WTC11 (cell line): ENCODE measurements around the gene SYTL5. TPM values are rescaled to one million over a fixed set of nuclear protein-coding genes. Genes with fewer than 3 reads are reported as not detected.

Experiments used
- ATAC-seq: fragments of 200-7000 bp; cut with Tn5 transposase; 2 replicates; pipeline ENCODE4 v1.10.0; 2021; ENCODE audit warnings: mild to moderate bottlenecking, moderate library complexity
- CTCF ChIA-PET: fragments of 300-600 bp; sonication (Branson Sonifier 250); formaldehyde crosslinking; loops from one replicate; lab custom pipeline; 2021; ENCODE audit warnings: antibody characterized with exemption; lab: Charles Lee
- POLR2A ChIA-PET: fragments of 350-600 bp; sonication (Branson Sonifier 250); formaldehyde crosslinking; loops from one replicate; lab custom pipeline; 2021; ENCODE audit warnings: antibody characterized with exemption; lab: Charles Lee
- DNase-seq: peaks from one replicate; pipeline ENCODE4 v3.0.0; 2021; ENCODE audit warnings: low spot score
- H3K27ac Mint-ChIP-seq: 2 replicates; pipeline ENCODE4 v1.8.0; 2021; ENCODE audit warnings: mixed read lengths
- H3K27me3 Mint-ChIP-seq: 2 replicates; pipeline ENCODE4 v1.8.0; 2021; ENCODE audit warnings: low read depth, mild to moderate bottlenecking, moderate library complexity, mixed read lengths
- H3K36me3 Mint-ChIP-seq: 2 replicates; pipeline ENCODE4 v1.8.0; 2021; ENCODE audit warnings: mixed read lengths
- H3K4me1 Mint-ChIP-seq: 2 replicates; pipeline ENCODE4 v1.8.0; 2022; ENCODE audit warnings: mixed read lengths
- H3K4me3 Mint-ChIP-seq: 2 replicates; pipeline ENCODE4 v1.8.0; 2021; ENCODE audit warnings: mild to moderate bottlenecking, moderate library complexity, mixed read lengths
- H3K9me3 Mint-ChIP-seq: 2 replicates; pipeline ENCODE4 v1.8.0; 2021; ENCODE audit warnings: mixed read lengths
- CBFB ChIP-seq: sonication (generic); formaldehyde crosslinking; IDR thresholded peaks from 2 replicates; pipeline ENCODE4 v1.8.1; 2022; ENCODE audit warnings: mild to moderate bottlenecking, low read depth, missing genetic modification reagents
- CREM ChIP-seq: sonication (generic); formaldehyde crosslinking; IDR thresholded peaks from 2 replicates; pipeline ENCODE4 v1.8.1; 2022; ENCODE audit warnings: mild to moderate bottlenecking, missing genetic modification reagents, moderate library complexity
- ELF4 ChIP-seq: sonication (generic); formaldehyde crosslinking; IDR thresholded peaks from 2 replicates; pipeline ENCODE4 v1.8.1; 2022; ENCODE audit warnings: low read depth, mild to moderate bottlenecking, moderate library complexity, missing genetic modification reagents
- FOXJ3 ChIP-seq: sonication (generic); formaldehyde crosslinking; IDR thresholded peaks from 2 replicates; pipeline ENCODE4 v1.9.0; 2021; ENCODE audit warnings: missing genetic modification reagents, mild to moderate bottlenecking, borderline replicate concordance
- NFYB ChIP-seq: sonication (generic); formaldehyde crosslinking; conservative IDR thresholded peaks from 2 replicates; pipeline ENCODE4 v1.8.0; 2022; ENCODE audit warnings: low read depth, missing genetic modification reagents
- NR2C2 ChIP-seq: sonication (generic); formaldehyde crosslinking; IDR thresholded peaks from 2 replicates; pipeline ENCODE4 v1.8.0; 2022; ENCODE audit warnings: mild to moderate bottlenecking, missing genetic modification reagents
- SMAD3 ChIP-seq: sonication (generic); formaldehyde crosslinking; IDR thresholded peaks from 2 replicates; pipeline ENCODE4 v1.8.0; 2022; ENCODE audit warnings: missing genetic modification reagents, mild to moderate bottlenecking, borderline replicate concordance
- SMAD4 ChIP-seq: sonication (generic); formaldehyde crosslinking; IDR thresholded peaks from 2 replicates; pipeline ENCODE4 v1.8.0; 2022; ENCODE audit warnings: mild to moderate bottlenecking, missing genetic modification reagents
- TEAD1 ChIP-seq: sonication (generic); formaldehyde crosslinking; IDR thresholded peaks from 2 replicates; pipeline ENCODE4 v1.8.0; 2022; ENCODE audit warnings: mild to moderate bottlenecking, missing genetic modification reagents
- ZBTB21 ChIP-seq: sonication (generic); formaldehyde crosslinking; IDR thresholded peaks from 2 replicates; pipeline ENCODE4 v1.8.1; 2023; ENCODE audit warnings: mild to moderate bottlenecking, missing genetic modification reagents, borderline replicate concordance
- ZNF232 ChIP-seq: sonication (generic); formaldehyde crosslinking; IDR thresholded peaks from 2 replicates; pipeline ENCODE4 v1.8.0; 2022; ENCODE audit warnings: mild to moderate bottlenecking, missing genetic modification reagents
- ZNF416 ChIP-seq: fragments of 250-450 bp; sonication (Bioruptor Pico); IDR thresholded peaks from 2 replicates; pipeline ENCODE4 v1.9.0; 2021; ENCODE audit warnings: mild to moderate bottlenecking, inconsistent platforms
- total RNA-seq: library from RNA; stranded (reverse); gene quantifications from 3 replicates; pipeline ENCODE4 v1.2.3, GENCODE V29; 2021
- TF ChIP-seq, protein P1 (sequence below): sonication (generic); formaldehyde crosslinking; IDR thresholded peaks from 2 replicates; pipeline ENCODE4 v1.8.0; 2022; ENCODE audit warnings: missing genetic modification reagents
- TF ChIP-seq, protein P2 (sequence below): sonication (generic); formaldehyde crosslinking; IDR thresholded peaks from 2 replicates; pipeline ENCODE4 v1.8.0; 2023; ENCODE audit warnings: mild to moderate bottlenecking, missing genetic modification reagents
- TF ChIP-seq, protein P3 (sequence below): sonication (generic); formaldehyde crosslinking; IDR thresholded peaks from 2 replicates; pipeline ENCODE4 v1.8.0; 2023; ENCODE audit warnings: missing genetic modification reagents
- TF ChIP-seq, protein P4 (sequence below): sonication (generic); formaldehyde crosslinking; IDR thresholded peaks from 2 replicates; pipeline ENCODE4 v1.8.1; 2023; ENCODE audit warnings: mild to moderate bottlenecking, missing genetic modification reagents
- TF ChIP-seq, protein P5 (sequence below): sonication (generic); formaldehyde crosslinking; IDR thresholded peaks from 2 replicates; pipeline ENCODE4 v1.8.1; 2023; ENCODE audit warnings: mild to moderate bottlenecking, missing genetic modification reagents, borderline replicate concordance
- TF ChIP-seq, protein P6 (sequence below): sonication (generic); formaldehyde crosslinking; IDR thresholded peaks from 2 replicates; pipeline ENCODE4 v1.8.1; 2022; ENCODE audit warnings: low read depth, mild to moderate bottlenecking, moderate library complexity, missing genetic modification reagents, borderline replicate concordance

The SYTL5 gene
- total RNA-seq, 1 experiment from 2014 or later, result 0.26 TPM

DNA sequence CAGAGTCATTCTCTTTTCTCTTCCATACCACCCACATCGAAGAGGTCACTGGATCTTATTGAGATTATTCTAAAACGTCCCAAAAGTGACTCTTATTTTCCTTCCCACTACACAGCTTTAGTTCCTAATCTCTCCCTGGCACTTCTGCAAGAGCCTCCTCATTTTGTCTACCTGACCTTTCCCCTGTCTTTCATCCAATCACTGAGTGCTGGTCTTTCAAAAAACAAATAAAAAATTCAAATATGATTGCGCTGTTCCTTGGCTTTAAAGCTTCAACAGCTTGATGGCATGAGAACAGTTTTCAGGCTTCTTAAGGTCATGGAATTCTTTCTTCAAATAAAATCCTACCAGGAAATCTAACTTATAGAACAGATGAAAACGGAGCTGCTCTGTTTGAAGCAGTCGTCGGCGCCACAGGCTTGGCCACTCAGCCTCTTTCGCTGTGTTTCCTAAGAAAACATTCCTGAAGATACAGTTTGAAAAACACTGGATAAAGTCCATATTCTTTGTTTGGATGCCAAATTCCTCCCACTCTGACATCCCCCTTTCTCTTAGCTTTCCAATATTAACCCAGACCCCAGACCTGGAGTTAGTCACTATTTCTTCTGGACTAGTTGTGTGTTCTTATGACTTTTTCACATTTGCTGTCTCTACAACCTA, 12.5 kb downstream of the SYTL5 start (continued):
- TF ChIP-seq, protein P1, sequence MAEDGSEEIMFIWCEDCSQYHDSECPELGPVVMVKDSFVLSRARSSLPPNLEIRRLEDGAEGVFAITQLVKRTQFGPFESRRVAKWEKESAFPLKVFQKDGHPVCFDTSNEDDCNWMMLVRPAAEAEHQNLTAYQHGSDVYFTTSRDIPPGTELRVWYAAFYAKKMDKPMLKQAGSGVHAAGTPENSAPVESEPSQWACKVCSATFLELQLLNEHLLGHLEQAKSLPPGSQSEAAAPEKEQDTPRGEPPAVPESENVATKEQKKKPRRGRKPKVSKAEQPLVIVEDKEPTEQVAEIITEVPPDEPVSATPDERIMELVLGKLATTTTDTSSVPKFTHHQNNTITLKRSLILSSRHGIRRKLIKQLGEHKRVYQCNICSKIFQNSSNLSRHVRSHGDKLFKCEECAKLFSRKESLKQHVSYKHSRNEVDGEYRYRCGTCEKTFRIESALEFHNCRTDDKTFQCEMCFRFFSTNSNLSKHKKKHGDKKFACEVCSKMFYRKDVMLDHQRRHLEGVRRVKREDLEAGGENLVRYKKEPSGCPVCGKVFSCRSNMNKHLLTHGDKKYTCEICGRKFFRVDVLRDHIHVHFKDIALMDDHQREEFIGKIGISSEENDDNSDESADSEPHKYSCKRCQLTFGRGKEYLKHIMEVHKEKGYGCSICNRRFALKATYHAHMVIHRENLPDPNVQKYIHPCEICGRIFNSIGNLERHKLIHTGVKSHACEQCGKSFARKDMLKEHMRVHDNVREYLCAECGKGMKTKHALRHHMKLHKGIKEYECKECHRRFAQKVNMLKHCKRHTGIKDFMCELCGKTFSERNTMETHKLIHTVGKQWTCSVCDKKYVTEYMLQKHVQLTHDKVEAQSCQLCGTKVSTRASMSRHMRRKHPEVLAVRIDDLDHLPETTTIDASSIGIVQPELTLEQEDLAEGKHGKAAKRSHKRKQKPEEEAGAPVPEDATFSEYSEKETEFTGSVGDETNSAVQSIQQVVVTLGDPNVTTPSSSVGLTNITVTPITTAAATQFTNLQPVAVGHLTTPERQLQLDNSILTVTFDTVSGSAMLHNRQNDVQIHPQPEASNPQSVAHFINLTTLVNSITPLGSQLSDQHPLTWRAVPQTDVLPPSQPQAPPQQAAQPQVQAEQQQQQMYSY (CRISPR knock-in tag), result no peak
- no peak for TF ChIP-seq ZBTB21 (CRISPR knock-in tag)
- TF ChIP-seq NR2C2 (CRISPR knock-in tag), result no peak
- TF ChIP-seq NFYB (CRISPR knock-in tag), result no peak
- TF ChIP-seq, protein P2, sequence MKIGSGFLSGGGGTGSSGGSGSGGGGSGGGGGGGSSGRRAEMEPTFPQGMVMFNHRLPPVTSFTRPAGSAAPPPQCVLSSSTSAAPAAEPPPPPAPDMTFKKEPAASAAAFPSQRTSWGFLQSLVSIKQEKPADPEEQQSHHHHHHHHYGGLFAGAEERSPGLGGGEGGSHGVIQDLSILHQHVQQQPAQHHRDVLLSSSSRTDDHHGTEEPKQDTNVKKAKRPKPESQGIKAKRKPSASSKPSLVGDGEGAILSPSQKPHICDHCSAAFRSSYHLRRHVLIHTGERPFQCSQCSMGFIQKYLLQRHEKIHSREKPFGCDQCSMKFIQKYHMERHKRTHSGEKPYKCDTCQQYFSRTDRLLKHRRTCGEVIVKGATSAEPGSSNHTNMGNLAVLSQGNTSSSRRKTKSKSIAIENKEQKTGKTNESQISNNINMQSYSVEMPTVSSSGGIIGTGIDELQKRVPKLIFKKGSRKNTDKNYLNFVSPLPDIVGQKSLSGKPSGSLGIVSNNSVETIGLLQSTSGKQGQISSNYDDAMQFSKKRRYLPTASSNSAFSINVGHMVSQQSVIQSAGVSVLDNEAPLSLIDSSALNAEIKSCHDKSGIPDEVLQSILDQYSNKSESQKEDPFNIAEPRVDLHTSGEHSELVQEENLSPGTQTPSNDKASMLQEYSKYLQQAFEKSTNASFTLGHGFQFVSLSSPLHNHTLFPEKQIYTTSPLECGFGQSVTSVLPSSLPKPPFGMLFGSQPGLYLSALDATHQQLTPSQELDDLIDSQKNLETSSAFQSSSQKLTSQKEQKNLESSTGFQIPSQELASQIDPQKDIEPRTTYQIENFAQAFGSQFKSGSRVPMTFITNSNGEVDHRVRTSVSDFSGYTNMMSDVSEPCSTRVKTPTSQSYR (CRISPR knock-in tag), result no peak
- TF ChIP-seq, protein P3, sequence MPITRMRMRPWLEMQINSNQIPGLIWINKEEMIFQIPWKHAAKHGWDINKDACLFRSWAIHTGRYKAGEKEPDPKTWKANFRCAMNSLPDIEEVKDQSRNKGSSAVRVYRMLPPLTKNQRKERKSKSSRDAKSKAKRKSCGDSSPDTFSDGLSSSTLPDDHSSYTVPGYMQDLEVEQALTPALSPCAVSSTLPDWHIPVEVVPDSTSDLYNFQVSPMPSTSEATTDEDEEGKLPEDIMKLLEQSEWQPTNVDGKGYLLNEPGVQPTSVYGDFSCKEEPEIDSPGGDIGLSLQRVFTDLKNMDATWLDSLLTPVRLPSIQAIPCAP (CRISPR knock-in tag), result no peak

DNA sequence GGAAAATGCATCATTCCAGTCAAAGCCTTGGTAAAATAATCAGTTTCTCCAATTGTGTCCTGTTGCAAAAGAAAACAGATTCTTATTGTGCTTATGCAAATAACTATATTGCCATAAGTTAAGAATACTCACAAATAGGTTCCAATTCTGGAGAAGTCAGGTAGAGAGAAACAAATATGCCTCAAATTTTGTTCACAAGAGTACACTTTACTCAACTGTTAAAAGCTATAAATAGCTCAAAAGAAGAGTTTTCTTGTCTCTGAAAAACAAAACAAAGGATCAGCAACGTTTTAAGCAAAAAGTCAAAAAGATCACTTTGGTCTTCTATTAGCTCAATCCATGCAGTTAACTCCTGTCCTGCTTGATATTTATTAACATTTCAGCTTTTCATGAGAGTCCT, 21.9 kb downstream of the SYTL5 start:
- TF ChIP-seq SMAD3 (no peak), ZNF232 (CRISPR knock-in tag) (no peak)
- TF ChIP-seq, protein P4, sequence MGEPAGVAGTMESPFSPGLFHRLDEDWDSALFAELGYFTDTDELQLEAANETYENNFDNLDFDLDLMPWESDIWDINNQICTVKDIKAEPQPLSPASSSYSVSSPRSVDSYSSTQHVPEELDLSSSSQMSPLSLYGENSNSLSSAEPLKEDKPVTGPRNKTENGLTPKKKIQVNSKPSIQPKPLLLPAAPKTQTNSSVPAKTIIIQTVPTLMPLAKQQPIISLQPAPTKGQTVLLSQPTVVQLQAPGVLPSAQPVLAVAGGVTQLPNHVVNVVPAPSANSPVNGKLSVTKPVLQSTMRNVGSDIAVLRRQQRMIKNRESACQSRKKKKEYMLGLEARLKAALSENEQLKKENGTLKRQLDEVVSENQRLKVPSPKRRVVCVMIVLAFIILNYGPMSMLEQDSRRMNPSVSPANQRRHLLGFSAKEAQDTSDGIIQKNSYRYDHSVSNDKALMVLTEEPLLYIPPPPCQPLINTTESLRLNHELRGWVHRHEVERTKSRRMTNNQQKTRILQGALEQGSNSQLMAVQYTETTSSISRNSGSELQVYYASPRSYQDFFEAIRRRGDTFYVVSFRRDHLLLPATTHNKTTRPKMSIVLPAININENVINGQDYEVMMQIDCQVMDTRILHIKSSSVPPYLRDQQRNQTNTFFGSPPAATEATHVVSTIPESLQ (CRISPR knock-in tag), result no peak
- H3K27ac Mint-ChIP-seq, result no peak overlapping the region
- CTCF ChIA-PET, result no interaction called here
- POLR2A ChIA-PET, result no interaction called here
- H3K9me3 Mint-ChIP-seq, result peaks cover 12% of the 10 kb centered on the region
- peaks cover 3% of the 10 kb centered on the region; the same call in 1 of the 2 replicates for H3K36me3 Mint-ChIP-seq
- H3K4me1 Mint-ChIP-seq, result peaks cover 4% of the 10 kb centered on the region
- H3K4me3 Mint-ChIP-seq, result no peak overlapping the region
- no peak for DNase-seq
- no peak for ATAC-seq
- H3K27me3 Mint-ChIP-seq, result no peaks in the 10 kb centered on the region

DNA sequence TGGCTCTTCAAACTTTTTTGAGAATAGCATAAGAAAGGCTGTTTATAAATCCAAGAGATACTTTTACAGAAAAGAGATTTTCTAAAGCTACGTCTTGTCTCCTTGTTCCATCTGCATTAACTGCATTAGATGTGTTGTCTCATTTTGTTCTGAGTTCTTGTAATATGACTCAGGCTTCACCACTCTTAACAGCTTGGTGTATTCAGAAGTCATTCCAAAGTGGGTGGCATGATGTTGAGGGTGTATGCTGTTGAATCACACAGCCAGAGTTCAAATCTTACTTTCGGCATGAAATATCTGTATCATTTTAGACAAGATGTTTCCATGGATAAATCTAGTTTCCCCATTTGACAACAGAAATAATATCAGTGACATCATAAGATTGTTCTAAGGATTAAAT, 30.1 kb downstream of the SYTL5 start:
- H3K9me3 Mint-ChIP-seq, result no peaks in the 10 kb centered on the region
- no peak overlapping the region for H3K4me3 Mint-ChIP-seq
- CTCF ChIA-PET, result no interaction called here
- DNase-seq (no peak), ATAC-seq (no peak)
- no peak overlapping the region for H3K27ac Mint-ChIP-seq
- H3K36me3 Mint-ChIP-seq, result no peaks in the 10 kb centered on the region
- POLR2A ChIA-PET, result no interaction called here
- H3K27me3 Mint-ChIP-seq, result no peaks in the 10 kb centered on the region
- H3K4me1 Mint-ChIP-seq, result peaks cover 7% of the 10 kb centered on the region
- TF ChIP-seq FOXJ3 (CRISPR knock-in tag) (no peak), ZNF416 (no peak), SMAD4 (CRISPR knock-in tag) (no peak), CREM (CRISPR knock-in tag) (no peak), CBFB (CRISPR knock-in tag) (no peak), NFYB (CRISPR knock-in tag) (no peak), ELF4 (no peak), ZNF232 (CRISPR knock-in tag) (no peak), TEAD1 (CRISPR knock-in tag) (no peak)
- TF ChIP-seq, protein P5, sequence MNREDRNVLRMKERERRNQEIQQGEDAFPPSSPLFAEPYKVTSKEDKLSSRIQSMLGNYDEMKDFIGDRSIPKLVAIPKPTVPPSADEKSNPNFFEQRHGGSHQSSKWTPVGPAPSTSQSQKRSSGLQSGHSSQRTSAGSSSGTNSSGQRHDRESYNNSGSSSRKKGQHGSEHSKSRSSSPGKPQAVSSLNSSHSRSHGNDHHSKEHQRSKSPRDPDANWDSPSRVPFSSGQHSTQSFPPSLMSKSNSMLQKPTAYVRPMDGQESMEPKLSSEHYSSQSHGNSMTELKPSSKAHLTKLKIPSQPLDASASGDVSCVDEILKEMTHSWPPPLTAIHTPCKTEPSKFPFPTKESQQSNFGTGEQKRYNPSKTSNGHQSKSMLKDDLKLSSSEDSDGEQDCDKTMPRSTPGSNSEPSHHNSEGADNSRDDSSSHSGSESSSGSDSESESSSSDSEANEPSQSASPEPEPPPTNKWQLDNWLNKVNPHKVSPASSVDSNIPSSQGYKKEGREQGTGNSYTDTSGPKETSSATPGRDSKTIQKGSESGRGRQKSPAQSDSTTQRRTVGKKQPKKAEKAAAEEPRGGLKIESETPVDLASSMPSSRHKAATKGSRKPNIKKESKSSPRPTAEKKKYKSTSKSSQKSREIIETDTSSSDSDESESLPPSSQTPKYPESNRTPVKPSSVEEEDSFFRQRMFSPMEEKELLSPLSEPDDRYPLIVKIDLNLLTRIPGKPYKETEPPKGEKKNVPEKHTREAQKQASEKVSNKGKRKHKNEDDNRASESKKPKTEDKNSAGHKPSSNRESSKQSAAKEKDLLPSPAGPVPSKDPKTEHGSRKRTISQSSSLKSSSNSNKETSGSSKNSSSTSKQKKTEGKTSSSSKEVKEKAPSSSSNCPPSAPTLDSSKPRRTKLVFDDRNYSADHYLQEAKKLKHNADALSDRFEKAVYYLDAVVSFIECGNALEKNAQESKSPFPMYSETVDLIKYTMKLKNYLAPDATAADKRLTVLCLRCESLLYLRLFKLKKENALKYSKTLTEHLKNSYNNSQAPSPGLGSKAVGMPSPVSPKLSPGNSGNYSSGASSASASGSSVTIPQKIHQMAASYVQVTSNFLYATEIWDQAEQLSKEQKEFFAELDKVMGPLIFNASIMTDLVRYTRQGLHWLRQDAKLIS, result no peak
- TF ChIP-seq, protein P6, sequence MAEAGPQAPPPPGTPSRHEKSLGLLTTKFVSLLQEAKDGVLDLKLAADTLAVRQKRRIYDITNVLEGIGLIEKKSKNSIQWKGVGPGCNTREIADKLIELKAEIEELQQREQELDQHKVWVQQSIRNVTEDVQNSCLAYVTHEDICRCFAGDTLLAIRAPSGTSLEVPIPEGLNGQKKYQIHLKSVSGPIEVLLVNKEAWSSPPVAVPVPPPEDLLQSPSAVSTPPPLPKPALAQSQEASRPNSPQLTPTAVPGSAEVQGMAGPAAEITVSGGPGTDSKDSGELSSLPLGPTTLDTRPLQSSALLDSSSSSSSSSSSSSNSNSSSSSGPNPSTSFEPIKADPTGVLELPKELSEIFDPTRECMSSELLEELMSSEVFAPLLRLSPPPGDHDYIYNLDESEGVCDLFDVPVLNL (CRISPR knock-in tag), result no peak
